OCI-LY7 (cell line): Measurements from ENCODE around the gene ITLN2. TPM values are rescaled to one million over a fixed set of nuclear protein-coding genes. Genes with fewer than 3 reads are reported as not detected.
"Not testable (repeated sequence)": the region's sequence is repeated elsewhere in the genome, so short reads cannot be mapped to it uniquely, and the experiment has no call there.

Experiments used
- BruUV-seq: library from RNA; stranded (reverse); fragments of 400-500 nt; replicated peaks from 2 replicates; lab custom pipeline; 2021; lab: Mats Ljungman, UMichigan
- CTCF ChIA-PET: fragments of 300-600 bp; sonication (Branson Sonifier 250); formaldehyde crosslinking; loops from one replicate; lab custom pipeline; 2022; ENCODE audit warnings: antibody characterized with exemption; ENCODE audit not compliant: unreplicated experiment; lab: Charles Lee
- POLR2A ChIA-PET: fragments of 300-600 bp; sonication (Branson Sonifier 250); formaldehyde crosslinking; loops from one replicate; lab custom pipeline; 2022; ENCODE audit warnings: antibody characterized with exemption; lab: Charles Lee
- DNase-seq: peaks from one replicate; pipeline ENCODE4 v3.0.0-alpha.2; 2015; ENCODE audit warnings: low spot score
- H2AFZ ChIP-seq: fragments of 200-600 bp; sonication (generic), shearing (Covaris generic); 2 replicates; pipeline ENCODE4 v1.6.1; 2014; ENCODE audit warnings: mild to moderate bottlenecking, antibody characterized with exemption, low read length, moderate library complexity
- H3K27ac ChIP-seq: fragments of 200-600 bp; sonication (generic); 2 replicates; pipeline ENCODE4 v1.5.1; 2014; ENCODE audit warnings: mixed run types, low read depth, mild to moderate bottlenecking, moderate library complexity, low read length, inconsistent platforms; ENCODE audit not compliant: poor library complexity, severe bottlenecking
- H3K36me3 ChIP-seq: fragments of 200-600 bp; sonication (generic); 2 replicates; pipeline ENCODE4 v1.6.1; 2014; ENCODE audit warnings: mild to moderate bottlenecking, antibody characterized with exemption, low read length, moderate library complexity, mixed read lengths; ENCODE audit not compliant: insufficient read depth
- H3K4me1 ChIP-seq: fragments of 200-600 bp; sonication (generic); 2 replicates; pipeline ENCODE4 v1.5.1; 2014; ENCODE audit warnings: mild to moderate bottlenecking, low read length; ENCODE audit not compliant: insufficient read depth, poor library complexity, severe bottlenecking
- H3K4me2 ChIP-seq: fragments of 200-600 bp; sonication (generic); 2 replicates; pipeline ENCODE4 v1.6.1; 2014; ENCODE audit warnings: mild to moderate bottlenecking, low read length
- H3K4me3 ChIP-seq: fragments of 200-600 bp; sonication (generic); 2 replicates; pipeline ENCODE4 v1.5.1; 2014; ENCODE audit warnings: mild to moderate bottlenecking, low read depth, low read length; ENCODE audit not compliant: poor library complexity, severe bottlenecking
- H3K79me2 ChIP-seq: fragments of 200-600 bp; sonication (generic); 2 replicates; pipeline ENCODE4 v1.6.1; 2016; ENCODE audit warnings: low read depth, mild to moderate bottlenecking, low read length, moderate library complexity, mixed read lengths; ENCODE audit not compliant: insufficient read depth
- H3K9me2 ChIP-seq: fragments of 200-600 bp; sonication (generic); 2 replicates; pipeline ENCODE4 v1.6.1; 2016; ENCODE audit warnings: mild to moderate bottlenecking, low read length, mixed read lengths; ENCODE audit not compliant: insufficient read depth
- H3K9me3 ChIP-seq: fragments of 200-600 bp; sonication (generic); 2 replicates; pipeline ENCODE4 v1.6.1; 2014; ENCODE audit warnings: mild to moderate bottlenecking, mixed run types, low read length, mixed read lengths
- H4K20me1 ChIP-seq: fragments of 200-600 bp; sonication (generic); 2 replicates; pipeline ENCODE4 v1.6.1; 2014; ENCODE audit warnings: mild to moderate bottlenecking, antibody characterized with exemption, low read length, moderate library complexity, mixed read lengths; ENCODE audit not compliant: insufficient read depth
- CTCF ChIP-seq: fragments of 200-600 bp; sonication (generic); conservative IDR thresholded peaks from 2 replicates; pipeline ENCODE4 v1.5.1; 2014; ENCODE audit warnings: mild to moderate bottlenecking, antibody characterized with exemption, low read length, moderate library complexity, mixed read lengths
- EZH2phosphoT487 ChIP-seq: fragments of 200-600 bp; sonication (generic); IDR thresholded peaks from 2 replicates; pipeline ENCODE4 v1.6.1; 2018; ENCODE audit warnings: low read depth, borderline replicate concordance, mild to moderate bottlenecking, mixed run types, antibody characterized with exemption, low read length, moderate library complexity, mixed read lengths
- intact Hi-C: fragments of 100-400 bp; cut with micrococcal nuclease; formaldehyde crosslinking; loops from one replicate; pipeline ENCODE4 v1.10.0; 2022; ENCODE audit not compliant: unreplicated experiment
- total RNA-seq, 2 experiments: library from RNA; depleted of rRNA in 1 of 2; stranded (reverse); fragments of >200 nt in 1 of 2; shearing (Covaris generic) in 1 of 2; gene quantifications; 2 replicates each; pipeline ENCODE4 v1.2.3, GENCODE V29; 2014 to 2022

Gene ITLN2
- total RNA-seq, 2 experiments from 2014 or later: not detected

- intact Hi-C loops: no loop called here
- Histone ChIP-seq H3K9me2 (no peaks in the 10 kb centered on the region), H3K4me1 (no peaks in the 10 kb centered on the region), H3K4me3 (no peak overlapping the region), H3K4me2 (no peak overlapping the region), H2AFZ (no peak overlapping the region), H3K36me3 (no peaks in the 10 kb centered on the region), H3K9me3 (no peaks in the 10 kb centered on the region), H3K79me2 (no peaks in the 10 kb centered on the region), H4K20me1 (no peaks in the 10 kb centered on the region), H3K27ac (no peak overlapping the region)
- DNase-seq: no peak
- TF ChIP-seq EZH2phosphoT487 (no peak), CTCF (no peak)
- POLR2A ChIA-PET: no interaction called here
- no TSS peak for BruUV-seq
- CTCF ChIA-PET: no interaction called here
These were observed 9.5 kb downstream of the ITLN2 start for GRCh38 chr1:160945079-160945478.

- H2AFZ ChIP-seq: no peak overlapping the region
- no peaks in the 10 kb centered on the region for H3K4me1 ChIP-seq
- H3K9me3 ChIP-seq: no peaks in the 10 kb centered on the region
- no peaks in the 10 kb centered on the region for H3K9me2 ChIP-seq
- H4K20me1 ChIP-seq: no peaks in the 10 kb centered on the region
- TF ChIP-seq EZH2phosphoT487 (no peak), CTCF (peak; percentile 62)
- ChIA-PET CTCF (no interaction called here), POLR2A (no interaction called here)
- no peaks in the 10 kb centered on the region for H3K36me3 ChIP-seq
- no peak overlapping the region for H3K4me3 ChIP-seq
- no peak overlapping the region for H3K4me2 ChIP-seq
- H3K27ac ChIP-seq: no peak overlapping the region
- intact Hi-C loops: no loop called here
- H3K79me2 ChIP-seq: no peaks in the 10 kb centered on the region
- peak; percentile 19 for DNase-seq
- BruUV-seq: no TSS peak
These were observed 11.7 kb downstream of the ITLN2 start for GRCh38 chr1:160942926-160943325.

- H3K4me1 ChIP-seq, H2AFZ ChIP-seq, H3K27ac ChIP-seq, intact Hi-C loops, H3K4me3 ChIP-seq, H3K36me3 ChIP-seq, H3K9me3 ChIP-seq, H3K9me2 ChIP-seq, H3K4me2 ChIP-seq, H3K79me2 ChIP-seq, POLR2A ChIA-PET, BruUV-seq, CTCF ChIA-PET, DNase-seq, H4K20me1 ChIP-seq: not testable (repeated sequence)
These were observed 17.9 kb downstream of the ITLN2 start for GRCh38 chr1:160936666-160937065.
